Activated T-helper 17 cell treated with anti-CD3 and anti-CD28 coated beads, Interleukin-2, amount 50 U/mL, for 72 hours (primary cell): ENCODE data around the gene SLC24A1. TPM values are rescaled to one million over a fixed set of nuclear protein-coding genes. Genes with fewer than 3 reads are reported as not detected.

Experiments used
- ATAC-seq: fragments of 150-1000 bp; cut with Tn5 transposase; replicated peaks from 2 replicates; pipeline ENCODE4 v1.10.0; 2021; ENCODE audit warnings: mild to moderate bottlenecking, moderate library complexity
- H3K27ac Mint-ChIP-seq: one replicate; pipeline ENCODE4 v1.8.0; 2022; ENCODE audit warnings: mixed read lengths
- H3K27me3 Mint-ChIP-seq: one replicate; pipeline ENCODE4 v1.8.0; 2022; ENCODE audit warnings: mixed read lengths
- H3K36me3 Mint-ChIP-seq: one replicate; pipeline ENCODE4 v1.8.0; 2022; ENCODE audit warnings: low read depth, mild to moderate bottlenecking, mixed read lengths
- H3K4me1 Mint-ChIP-seq: one replicate; pipeline ENCODE4 v1.8.0; 2022; ENCODE audit warnings: mixed read lengths
- H3K4me3 Mint-ChIP-seq: one replicate; pipeline ENCODE4 v1.8.0; 2022; ENCODE audit warnings: mild to moderate bottlenecking, mixed read lengths
- H3K9me3 Mint-ChIP-seq: one replicate; pipeline ENCODE4 v1.8.0; 2022; ENCODE audit warnings: mixed read lengths
- total RNA-seq, 2 donors: library from RNA; stranded (reverse); gene quantifications; one replicate each; pipeline ENCODE4 v1.2.3, GENCODE V29; 2022

The SLC24A1 gene
- total RNA-seq, 2 donors from 2014 or later, result 2.9 to 3.3 TPM

DNA sequence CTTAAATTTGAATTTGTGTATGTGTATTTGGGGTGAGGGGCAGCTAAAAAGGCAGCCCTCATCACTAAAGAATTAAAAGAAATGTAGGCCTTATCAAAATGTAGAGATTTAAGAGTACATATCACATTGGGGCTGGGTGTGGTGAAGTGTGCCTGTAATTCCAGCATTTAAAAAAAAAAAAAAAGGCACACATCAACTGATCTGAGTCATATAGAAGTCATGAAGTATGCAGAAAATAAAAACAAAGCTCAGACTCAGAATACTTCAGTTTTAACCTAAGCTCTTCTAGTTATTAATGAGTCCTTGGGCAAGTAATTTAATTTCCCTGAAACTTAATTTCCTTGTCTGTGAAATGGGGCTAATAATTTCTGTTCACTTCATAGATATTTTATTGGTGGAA, 31.6 kb downstream of the SLC24A1 start:
- Mint-ChIP-seq H3K27ac (peak overlapping the region; percentile 15), H3K36me3 (peaks cover 65% of the 10 kb centered on the region), H3K4me3 (no peak overlapping the region), H3K4me1 (peaks cover 6% of the 10 kb centered on the region), H3K9me3 (no peaks in the 10 kb centered on the region), H3K27me3 (no peaks in the 10 kb centered on the region)
- no peak for ATAC-seq

DNA sequence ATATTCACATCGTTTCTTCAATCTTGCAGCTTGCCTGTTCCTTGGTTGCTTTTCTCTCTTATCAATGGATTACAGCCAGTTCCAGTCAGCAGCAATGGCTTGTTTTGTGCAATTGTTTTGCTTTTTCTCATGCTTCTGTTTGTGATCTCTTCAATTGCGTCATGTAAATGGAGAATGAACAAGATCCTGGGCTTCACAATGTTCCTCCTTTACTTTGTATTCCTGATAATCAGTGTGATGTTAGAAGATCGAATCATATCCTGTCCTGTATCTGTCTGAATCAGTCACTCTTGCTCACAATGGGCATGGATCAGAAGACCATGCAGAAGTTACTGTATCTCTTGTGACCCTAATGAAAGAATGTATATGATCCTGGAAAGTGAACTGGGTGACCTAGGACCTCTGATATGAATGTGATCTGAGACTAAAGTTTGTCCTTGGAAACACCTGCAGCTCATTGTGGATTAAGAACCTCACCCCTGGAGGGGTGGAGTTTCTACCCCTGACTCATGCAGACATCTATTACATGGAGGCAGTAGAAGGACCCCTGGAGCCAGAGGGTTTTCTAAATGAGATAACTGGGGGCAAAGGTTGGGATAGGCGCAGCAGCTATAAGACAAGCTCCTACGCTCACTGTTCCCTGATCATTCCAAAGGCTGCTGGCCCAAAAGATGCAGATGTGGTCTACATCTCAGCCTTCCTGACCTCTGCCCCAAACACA, 32.2 kb downstream of the SLC24A1 start:
- no peak for ATAC-seq
- Mint-ChIP-seq H3K27me3 (no peaks in the 10 kb centered on the region), H3K9me3 (no peaks in the 10 kb centered on the region), H3K4me1 (peaks cover 6% of the 10 kb centered on the region), H3K4me3 (no peak overlapping the region), H3K36me3 (peaks cover 72% of the 10 kb centered on the region), H3K27ac (peak overlapping the region; percentile 15)

DNA sequence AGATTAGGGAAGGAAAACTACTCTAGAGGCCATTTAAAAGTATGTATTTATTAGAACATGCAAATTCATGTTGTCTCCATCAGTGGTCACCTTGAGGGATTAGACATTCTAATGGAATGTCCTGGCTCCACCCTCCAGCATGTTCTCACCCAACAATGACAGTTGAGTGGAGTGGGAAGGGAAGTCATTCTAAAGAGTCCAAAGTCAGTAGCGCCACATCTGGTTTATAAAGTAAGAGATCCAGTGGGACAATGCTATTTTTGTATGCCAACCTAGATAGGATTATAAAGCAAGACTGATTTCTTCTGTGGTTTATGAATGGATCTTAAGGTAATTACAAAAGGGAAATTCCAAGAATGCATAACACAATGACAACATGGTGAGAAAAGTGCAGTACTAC, 33.3 kb downstream of the SLC24A1 start:
- peaks cover 6% of the 10 kb centered on the region for H3K4me1 Mint-ChIP-seq
- H3K27ac Mint-ChIP-seq, result no peak overlapping the region
- H3K36me3 Mint-ChIP-seq, result peaks cover 82% of the 10 kb centered on the region
- no peak overlapping the region for H3K4me3 Mint-ChIP-seq
- H3K27me3 Mint-ChIP-seq, result no peaks in the 10 kb centered on the region
- no peaks in the 10 kb centered on the region for H3K9me3 Mint-ChIP-seq
- no peak for ATAC-seq

DNA sequence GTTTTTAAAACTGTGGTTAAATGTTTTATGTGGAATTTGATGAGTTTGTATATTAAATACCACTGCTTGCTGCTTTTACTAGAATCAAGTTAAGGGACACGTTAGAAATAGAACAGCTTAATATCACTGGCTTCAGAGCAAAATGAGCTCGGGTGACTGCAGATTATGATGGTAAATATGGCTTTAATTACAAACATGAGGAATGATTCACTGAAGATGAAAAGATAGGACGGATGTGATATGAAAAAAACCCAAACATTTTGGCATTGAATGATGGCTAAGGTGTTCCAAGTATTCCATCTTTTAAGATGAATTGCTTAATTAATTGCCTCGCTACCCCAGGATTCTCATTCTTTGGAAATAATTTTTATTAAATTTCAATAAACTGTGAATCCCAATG, 33.7 kb downstream of the SLC24A1 start:
- Mint-ChIP-seq H3K27ac (no peak overlapping the region), H3K36me3 (peaks cover 86% of the 10 kb centered on the region), H3K4me3 (no peak overlapping the region), H3K9me3 (no peaks in the 10 kb centered on the region), H3K27me3 (no peaks in the 10 kb centered on the region), H3K4me1 (peaks cover 2% of the 10 kb centered on the region)
- no peak for ATAC-seq

DNA sequence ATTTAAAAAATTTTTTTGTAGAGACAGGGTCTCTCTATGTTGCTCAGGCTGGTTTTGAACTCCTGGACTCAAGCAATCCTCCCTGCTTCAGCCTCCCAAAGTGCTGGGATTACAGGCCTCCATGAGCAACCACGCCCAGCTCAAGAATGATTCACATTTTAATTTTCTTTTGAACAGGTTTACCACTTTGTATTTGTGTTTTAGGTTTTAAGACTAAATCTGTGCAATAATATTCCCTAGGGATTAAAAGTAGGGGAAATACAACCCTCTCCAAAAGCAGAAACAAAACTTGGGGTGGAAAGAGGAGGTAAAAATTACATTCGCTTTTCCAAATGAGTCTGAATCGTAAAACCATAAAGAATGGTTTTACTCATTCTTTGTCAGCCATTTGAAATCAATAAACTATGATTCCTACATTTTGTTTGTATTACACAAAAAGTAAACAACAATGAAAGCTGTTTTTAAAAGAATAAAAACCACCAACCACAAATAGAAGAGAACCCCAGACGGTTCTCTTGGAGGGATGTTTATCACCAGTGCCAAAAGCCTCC, 37.8 kb downstream of the SLC24A1 start:
- no peak for ATAC-seq
- Mint-ChIP-seq H3K4me3 (no peak overlapping the region), H3K36me3 (peaks cover 93% of the 10 kb centered on the region), H3K9me3 (no peaks in the 10 kb centered on the region), H3K27me3 (no peaks in the 10 kb centered on the region), H3K27ac (no peak overlapping the region), H3K4me1 (no peaks in the 10 kb centered on the region)

DNA sequence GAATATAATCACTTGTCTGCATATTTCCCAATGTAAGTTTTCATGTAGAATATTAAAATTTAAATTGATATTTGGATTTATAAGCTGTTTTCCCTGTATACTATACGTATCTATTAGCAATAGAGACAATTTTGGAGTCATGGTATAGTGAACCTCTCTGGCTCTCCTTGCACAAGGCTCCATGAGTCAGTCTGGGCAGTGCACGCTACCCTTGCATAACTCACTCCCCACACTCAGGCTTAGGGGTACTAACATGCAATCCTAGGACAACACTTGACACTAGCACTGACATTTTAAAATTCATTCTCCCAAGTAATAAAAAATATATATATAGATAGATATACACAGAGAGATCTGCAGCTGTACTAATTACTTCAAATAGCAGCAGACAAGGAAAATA, 39.2 kb downstream of the SLC24A1 start:
- Mint-ChIP-seq H3K27me3 (no peaks in the 10 kb centered on the region), H3K36me3 (peaks cover 93% of the 10 kb centered on the region)

DNA sequence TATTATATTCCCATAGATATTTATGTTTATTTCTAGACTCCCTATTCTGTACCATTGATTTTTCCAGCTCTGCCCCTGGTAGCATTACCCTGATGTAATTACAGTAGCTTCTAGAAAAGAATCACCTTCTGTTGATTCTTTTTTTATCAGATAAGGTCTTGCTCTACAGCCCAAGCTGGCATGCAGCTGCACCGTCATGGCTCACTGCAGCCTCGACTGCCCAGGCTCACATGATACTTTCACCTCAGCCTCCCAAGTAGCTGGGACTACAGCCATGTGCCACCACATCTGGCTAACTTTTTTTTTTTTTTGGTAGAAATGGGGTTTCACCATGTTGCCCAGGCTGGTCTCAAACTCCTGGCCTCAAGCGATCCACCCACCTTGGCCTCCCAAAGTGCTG, 41.8 kb downstream of the SLC24A1 start:
- ATAC-seq, result no peak
- Mint-ChIP-seq H3K4me1 (no peaks in the 10 kb centered on the region), H3K27ac (no peak overlapping the region), H3K4me3 (no peak overlapping the region), H3K9me3 (no peaks in the 10 kb centered on the region), H3K36me3 (peaks cover 92% of the 10 kb centered on the region), H3K27me3 (no peaks in the 10 kb centered on the region)

More for the DNA sequence above, 39.2 kb downstream of the SLC24A1 start:
- Mint-ChIP-seq H3K9me3 (no peaks in the 10 kb centered on the region), H3K4me1 (no peaks in the 10 kb centered on the region), H3K4me3 (no peak overlapping the region), H3K27ac (no peak overlapping the region)
- ATAC-seq, result no peak

DNA sequence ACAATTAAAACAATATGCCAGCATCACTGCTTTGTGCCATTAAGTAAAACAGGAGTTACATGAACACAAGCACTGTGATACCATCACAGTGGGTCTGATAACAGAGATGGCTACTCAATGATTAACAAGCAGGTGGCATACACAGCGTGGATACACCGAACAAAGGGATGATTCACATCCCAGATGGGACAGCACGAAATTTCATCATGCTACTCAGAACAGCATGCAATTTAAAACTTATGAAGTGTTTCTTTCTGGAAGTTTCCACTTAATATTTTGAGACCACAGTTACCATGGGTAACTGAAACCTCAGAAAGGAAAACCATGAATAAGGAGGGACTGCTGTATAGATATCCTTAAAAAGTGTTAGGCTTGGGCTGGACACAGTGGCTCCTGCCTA, 44.5 kb downstream of the SLC24A1 start:
- H3K4me3 Mint-ChIP-seq, result no peak overlapping the region
- no peak overlapping the region for H3K27ac Mint-ChIP-seq
- no peak for ATAC-seq
- H3K4me1 Mint-ChIP-seq, result no peaks in the 10 kb centered on the region
- no peaks in the 10 kb centered on the region for H3K27me3 Mint-ChIP-seq
- H3K36me3 Mint-ChIP-seq, result peaks cover 98% of the 10 kb centered on the region
- no peaks in the 10 kb centered on the region for H3K9me3 Mint-ChIP-seq

DNA sequence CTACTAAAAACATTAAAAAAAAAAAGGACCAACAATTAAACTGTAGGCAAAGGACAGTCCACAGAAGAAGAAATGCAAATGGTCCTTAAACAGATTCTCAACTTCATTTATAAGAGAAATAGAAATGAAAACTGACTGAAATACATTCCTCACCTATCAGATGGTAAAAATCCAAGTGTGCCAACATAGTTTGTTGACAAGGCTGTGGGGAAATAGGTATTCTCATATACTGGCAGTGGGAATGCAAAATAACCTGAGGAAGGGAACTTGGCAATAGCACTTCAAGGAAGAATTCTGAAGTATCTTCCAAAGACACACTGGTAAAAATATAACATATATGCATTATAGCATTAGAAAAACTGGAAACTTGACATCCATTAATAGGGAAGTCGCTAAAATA, 53.8 kb downstream of the SLC24A1 start:
- no peak overlapping the region for H3K27ac Mint-ChIP-seq
- no peak for ATAC-seq

DNA sequence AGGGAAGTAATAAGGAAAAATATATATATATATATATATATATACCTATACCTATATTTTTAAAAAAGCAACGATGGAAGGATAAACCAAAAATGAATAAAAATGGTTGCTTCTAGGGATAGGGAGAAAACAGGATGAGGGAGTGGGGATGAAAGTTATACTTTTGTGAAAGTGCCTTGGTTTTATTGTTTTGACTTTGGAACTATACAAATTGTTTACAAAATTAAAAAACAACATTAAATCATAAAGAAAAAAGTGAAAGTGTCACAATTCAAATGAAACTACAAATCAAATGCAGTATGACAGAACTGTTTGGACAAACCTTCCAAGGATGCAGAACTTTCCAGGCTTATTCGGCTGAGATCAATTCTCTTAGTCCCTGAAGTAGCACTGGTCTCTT, 54.4 kb downstream of the SLC24A1 start:
- no peaks in the 10 kb centered on the region for H3K9me3 Mint-ChIP-seq
- H3K36me3 Mint-ChIP-seq, result peaks cover 53% of the 10 kb centered on the region
- no peaks in the 10 kb centered on the region for H3K4me1 Mint-ChIP-seq
- H3K27me3 Mint-ChIP-seq, result no peaks in the 10 kb centered on the region
- H3K27ac Mint-ChIP-seq, result no peak overlapping the region
- no peak overlapping the region for H3K4me3 Mint-ChIP-seq
- no peak for ATAC-seq

More for the DNA sequence above, 53.8 kb downstream of the SLC24A1 start:
- no peak overlapping the region for H3K4me3 Mint-ChIP-seq
- peaks cover 59% of the 10 kb centered on the region for H3K36me3 Mint-ChIP-seq
- H3K4me1 Mint-ChIP-seq, result no peaks in the 10 kb centered on the region
- H3K27me3 Mint-ChIP-seq, result no peaks in the 10 kb centered on the region
- no peaks in the 10 kb centered on the region for H3K9me3 Mint-ChIP-seq

DNA sequence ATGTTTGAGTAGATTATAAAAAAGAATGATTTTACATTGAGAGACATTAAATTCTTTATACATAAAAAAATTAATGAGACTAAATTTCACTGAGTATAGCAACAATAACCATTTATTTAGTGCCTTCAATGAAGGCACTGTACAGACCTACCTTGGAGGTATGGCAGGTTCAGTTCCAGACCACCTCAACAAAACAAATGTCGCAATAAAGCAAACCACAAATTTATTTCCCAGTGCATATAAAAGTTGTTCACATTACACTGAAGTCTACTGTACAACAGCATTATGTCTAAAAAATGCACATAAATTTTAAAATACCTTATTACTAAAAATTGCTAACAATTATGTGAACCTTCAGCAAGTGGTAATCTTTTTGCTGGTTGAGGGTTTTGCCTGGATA, 58.8 kb downstream of the SLC24A1 start:
- ATAC-seq, result no peak
- Mint-ChIP-seq H3K27ac (no peak overlapping the region), H3K4me1 (peaks cover 4% of the 10 kb centered on the region), H3K4me3 (no peak overlapping the region), H3K9me3 (no peaks in the 10 kb centered on the region), H3K27me3 (no peaks in the 10 kb centered on the region), H3K36me3 (peaks cover 12% of the 10 kb centered on the region)

DNA sequence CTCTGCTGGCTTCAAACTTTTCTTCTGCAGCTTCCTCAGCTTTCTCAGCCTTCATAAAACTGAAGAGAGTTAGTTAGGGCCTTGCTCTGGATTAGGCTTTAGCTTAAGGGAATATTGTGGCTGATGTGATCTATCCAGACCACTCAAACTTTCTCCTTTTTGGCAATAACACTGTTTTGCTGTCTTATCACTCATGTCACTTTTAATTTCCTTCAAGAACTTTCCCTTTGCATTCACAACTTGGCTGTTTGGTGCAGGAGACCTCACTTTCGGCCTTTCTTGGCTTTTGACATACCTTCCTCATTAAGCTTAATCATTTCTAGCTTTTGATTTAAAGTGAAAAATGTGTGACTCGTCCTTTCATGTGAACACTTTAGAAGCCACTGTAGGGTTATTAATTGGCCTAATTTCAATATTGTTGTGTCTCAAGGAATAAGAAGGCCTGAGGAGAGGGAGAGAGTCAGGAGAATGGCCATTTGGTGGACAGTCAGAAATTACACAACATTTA, 60.7 kb downstream of the SLC24A1 start:
- ATAC-seq, result peak; percentile 29
- H3K27ac Mint-ChIP-seq, result peak overlapping the region; percentile 9
- peaks cover 16% of the 10 kb centered on the region for H3K36me3 Mint-ChIP-seq

DNA sequence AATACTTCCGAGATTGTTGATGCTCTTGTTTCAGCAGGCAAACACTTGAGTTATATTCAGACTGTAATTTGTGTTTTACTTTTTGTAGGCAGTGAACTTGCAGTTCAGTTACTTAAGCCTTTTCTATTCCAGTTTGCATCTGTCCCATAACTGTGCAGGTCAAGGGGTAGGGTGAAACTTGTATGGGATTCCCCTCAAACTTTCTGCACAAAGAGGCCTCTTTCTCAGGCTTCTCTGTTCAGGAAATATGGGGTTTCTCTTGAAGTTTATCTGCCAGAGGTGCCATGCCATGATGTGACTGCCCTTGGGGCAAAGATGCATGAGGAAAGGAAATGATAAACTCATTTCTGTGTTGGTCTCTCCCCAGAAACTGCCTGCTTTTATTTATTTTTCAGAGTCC, 66.7 kb downstream of the SLC24A1 start:
- Mint-ChIP-seq H3K9me3 (no peaks in the 10 kb centered on the region), H3K27me3 (no peaks in the 10 kb centered on the region), H3K27ac (no peak overlapping the region), H3K4me3 (no peak overlapping the region), H3K4me1 (no peaks in the 10 kb centered on the region), H3K36me3 (peaks cover 74% of the 10 kb centered on the region)
- ATAC-seq, result no peak

More for the DNA sequence above, 60.7 kb downstream of the SLC24A1 start:
- H3K27me3 Mint-ChIP-seq, result no peaks in the 10 kb centered on the region
- H3K4me1 Mint-ChIP-seq, result peaks cover 4% of the 10 kb centered on the region
- H3K9me3 Mint-ChIP-seq, result no peaks in the 10 kb centered on the region
- H3K4me3 Mint-ChIP-seq, result no peak overlapping the region

DNA sequence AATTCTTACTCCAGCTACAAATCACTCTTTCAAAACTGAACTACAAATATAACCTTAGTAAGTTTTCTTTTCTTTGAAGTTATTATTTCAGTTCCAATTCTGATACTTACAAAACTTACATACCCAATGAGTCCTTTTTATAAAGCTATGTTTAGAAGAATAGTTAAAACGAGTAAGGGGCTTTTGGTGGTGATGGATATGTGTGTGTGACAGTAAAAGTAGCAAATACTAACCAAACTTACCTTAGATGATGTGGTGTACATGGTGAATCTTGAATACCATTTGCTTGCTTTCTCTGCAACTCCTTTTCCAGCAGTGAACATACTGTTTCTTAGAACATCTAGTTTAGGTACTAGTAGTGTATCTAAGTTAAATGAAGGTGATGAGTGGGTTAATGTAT, 68.4 kb downstream of the SLC24A1 start:
- no peak overlapping the region for H3K4me3 Mint-ChIP-seq
- no peaks in the 10 kb centered on the region for H3K27me3 Mint-ChIP-seq
- peak; percentile 44 for ATAC-seq
- no peaks in the 10 kb centered on the region for H3K4me1 Mint-ChIP-seq
- peaks cover 91% of the 10 kb centered on the region for H3K36me3 Mint-ChIP-seq
- no peak overlapping the region for H3K27ac Mint-ChIP-seq
- no peaks in the 10 kb centered on the region for H3K9me3 Mint-ChIP-seq

DNA sequence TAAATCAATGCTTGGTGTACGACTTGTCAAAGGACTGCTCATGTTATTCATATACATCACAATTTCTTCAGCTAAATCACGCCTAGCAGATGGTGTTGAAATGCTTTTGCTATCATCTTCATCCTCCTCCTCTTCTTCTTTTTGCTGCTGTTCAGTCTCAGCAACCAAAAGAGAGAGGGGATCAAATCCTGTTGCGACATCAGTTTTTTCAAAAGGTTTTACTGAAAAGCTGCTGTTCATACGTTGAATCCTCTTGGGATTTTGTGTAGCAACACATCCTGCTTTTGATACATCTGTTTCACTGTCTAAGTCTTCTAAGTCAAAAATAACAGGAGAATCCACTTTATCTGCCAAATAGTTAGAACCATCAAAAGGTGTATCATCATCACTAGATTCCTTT, 69.0 kb downstream of the SLC24A1 start:
- Mint-ChIP-seq H3K9me3 (no peaks in the 10 kb centered on the region), H3K36me3 (peaks cover 97% of the 10 kb centered on the region), H3K27ac (no peak overlapping the region), H3K27me3 (no peaks in the 10 kb centered on the region), H3K4me1 (no peaks in the 10 kb centered on the region), H3K4me3 (no peak overlapping the region)
- ATAC-seq, result no peak
